Hypothalamus (tissue), 51 donors: ENCODE measurements around the gene CPE.

ENCODE experiments used
- DNase-seq, 51 donors: peaks; one replicate each; lab custom pipeline; 2025; lab: John Stamatoyannopoulos, UW

Gene CPE

GRCh38 chr4:165364452-165365080 is 14.2 kb upstream of the CPE start:
- DNase-seq = no peak

- no peak for DNase-seq
Observed at GRCh38 chr4:165367040-165367439, 11.8 kb upstream of the CPE start.

GRCh38 chr4:165368114-165368513 is 10.7 kb upstream of the CPE start:
- no peak for DNase-seq

GRCh38 chr4:165368567-165368966 is 10.2 kb upstream of the CPE start:
- DNase-seq = no peak

- DNase-seq = no peak
Observed at GRCh38 chr4:165369522-165369921, 9.3 kb upstream of the CPE start.

GRCh38 chr4:165370530-165370929 is 8.3 kb upstream of the CPE start:
- DNase-seq = no peak

GRCh38 chr4:165375465-165375864 is 3.3 kb upstream of the CPE start:
- no peak for DNase-seq

- no peak for DNase-seq
Observed at GRCh38 chr4:165378398-165378744, 437 bp upstream of the CPE start.

GRCh38 chr4:165379678-165380064 is 863 bp downstream of the CPE start:
- DNase-seq = peak in 17 of 51 donors; percentile 7 to 82 (median 33)

GRCh38 chr4:165380805-165381204 is 2.0 kb downstream of the CPE start:
- no peak for DNase-seq

GRCh38 chr4:165381821-165382373 is 3.1 kb downstream of the CPE start:
- DNase-seq = no peak

- no peak for DNase-seq
Observed at GRCh38 chr4:165382640-165383039, 3.8 kb downstream of the CPE start.

GRCh38 chr4:165383591-165384073 is 4.8 kb downstream of the CPE start:
- DNase-seq = no peak

GRCh38 chr4:165384186-165384585 is 5.4 kb downstream of the CPE start:
- DNase-seq = no peak

- no peak for DNase-seq
Observed at GRCh38 chr4:165384598-165384997, 5.8 kb downstream of the CPE start.

- DNase-seq = peak in 2 of 51 donors; percentile 10 to 16
Observed at GRCh38 chr4:165385126-165385525, 6.3 kb downstream of the CPE start.

- no peak for DNase-seq
Observed at GRCh38 chr4:165386328-165386727, 7.5 kb downstream of the CPE start.

GRCh38 chr4:165388756-165389155 is 9.9 kb downstream of the CPE start:
- no peak for DNase-seq

GRCh38 chr4:165393051-165393450 is 14.2 kb downstream of the CPE start:
- DNase-seq = no peak

- no peak for DNase-seq
Observed at GRCh38 chr4:165393704-165394103, 14.9 kb downstream of the CPE start.

GRCh38 chr4:165394275-165394674 is 15.5 kb downstream of the CPE start:
- DNase-seq = no peak

GRCh38 chr4:165398570-165398969 is 19.8 kb downstream of the CPE start:
- peak in 4 of 51 donors; percentile 22 to 72 (median 30) for DNase-seq

- DNase-seq = no peak
Observed at GRCh38 chr4:165402375-165402774, 23.6 kb downstream of the CPE start.
